Midbrain (tissue), 1 donor: ENCODE results near the gene SLC10A6.
"Not testable (repeated sequence)": the region's sequence is repeated elsewhere in the genome, so short reads cannot be mapped to it uniquely, and the experiment has no call there.

Experiments used
- DNase-seq: peaks from one replicate; lab custom pipeline; 2025; lab: John Stamatoyannopoulos, UW

The SLC10A6 gene

DNA sequence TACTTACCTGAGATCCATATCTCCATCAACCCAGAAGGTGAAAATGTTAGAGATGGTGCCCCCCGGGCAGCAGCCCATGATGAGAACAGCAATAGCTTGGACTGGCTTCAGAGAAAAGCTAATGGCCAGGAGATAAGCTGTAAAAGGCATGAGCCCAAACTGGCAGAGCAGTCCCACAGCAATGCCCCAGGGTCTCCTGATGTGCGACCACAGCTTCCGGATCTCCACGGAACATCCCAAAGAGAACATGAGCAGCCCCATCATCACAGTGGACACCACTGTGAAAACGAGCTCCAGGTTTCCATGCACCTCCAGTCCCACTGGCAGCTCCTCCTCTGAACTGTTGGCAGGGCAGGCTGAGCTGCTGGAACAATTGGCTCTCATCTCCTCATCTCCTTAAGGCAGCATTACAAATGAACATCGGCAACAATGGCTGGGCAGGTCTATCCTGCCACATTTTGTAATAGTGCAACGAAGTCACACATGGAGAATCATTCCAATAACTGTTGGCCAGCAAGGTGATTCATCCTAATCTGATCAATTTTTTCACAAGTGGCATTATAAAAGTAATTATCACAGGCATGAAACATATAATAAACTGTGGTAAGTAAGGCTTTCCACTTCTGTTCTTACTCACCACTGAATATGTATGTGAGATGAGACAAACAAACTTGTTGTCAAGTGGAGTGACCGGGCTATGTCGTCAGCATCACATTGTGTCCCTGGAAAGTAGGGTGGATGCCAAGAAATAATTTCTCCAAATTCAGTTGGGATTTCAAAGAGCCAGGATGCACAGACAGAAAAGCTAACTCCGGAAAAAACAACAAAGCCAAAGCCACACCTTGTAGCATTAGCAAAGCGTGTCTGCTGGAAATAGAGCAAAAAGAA, at the start of gene SLC10A6:
Gene SLC10A6 (minus strand): TSS at position 653 of the 888 bp plus-strand sequence. CDS start 269 bp downstream, at position 384.
- peak; percentile 8 for DNase-seq

GRCh38 chr4:86898562-86898961, 49.4 kb upstream of the SLC10A6 start:
- DNase-seq, result no peak

DNA sequence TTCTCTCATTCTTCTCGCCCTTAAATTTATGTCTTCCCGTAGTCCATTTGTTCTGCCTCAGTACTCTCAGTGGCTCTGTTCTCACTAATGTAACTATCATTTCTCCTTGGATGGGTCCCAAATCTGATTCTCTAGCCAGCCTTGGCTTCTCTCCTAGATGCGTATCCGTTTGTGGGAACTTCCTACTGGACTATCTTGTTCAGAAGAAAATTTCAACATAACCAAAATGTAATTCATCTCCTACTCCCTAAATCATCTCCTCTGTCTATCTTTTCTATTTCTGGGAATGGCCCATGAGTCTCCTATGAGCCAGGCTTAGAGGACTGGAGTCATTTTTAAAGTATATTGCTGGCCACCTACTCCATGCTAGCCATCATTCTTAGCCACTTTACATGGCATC, 47.4 kb upstream of the SLC10A6 start:
- DNase-seq, result no peak

DNA sequence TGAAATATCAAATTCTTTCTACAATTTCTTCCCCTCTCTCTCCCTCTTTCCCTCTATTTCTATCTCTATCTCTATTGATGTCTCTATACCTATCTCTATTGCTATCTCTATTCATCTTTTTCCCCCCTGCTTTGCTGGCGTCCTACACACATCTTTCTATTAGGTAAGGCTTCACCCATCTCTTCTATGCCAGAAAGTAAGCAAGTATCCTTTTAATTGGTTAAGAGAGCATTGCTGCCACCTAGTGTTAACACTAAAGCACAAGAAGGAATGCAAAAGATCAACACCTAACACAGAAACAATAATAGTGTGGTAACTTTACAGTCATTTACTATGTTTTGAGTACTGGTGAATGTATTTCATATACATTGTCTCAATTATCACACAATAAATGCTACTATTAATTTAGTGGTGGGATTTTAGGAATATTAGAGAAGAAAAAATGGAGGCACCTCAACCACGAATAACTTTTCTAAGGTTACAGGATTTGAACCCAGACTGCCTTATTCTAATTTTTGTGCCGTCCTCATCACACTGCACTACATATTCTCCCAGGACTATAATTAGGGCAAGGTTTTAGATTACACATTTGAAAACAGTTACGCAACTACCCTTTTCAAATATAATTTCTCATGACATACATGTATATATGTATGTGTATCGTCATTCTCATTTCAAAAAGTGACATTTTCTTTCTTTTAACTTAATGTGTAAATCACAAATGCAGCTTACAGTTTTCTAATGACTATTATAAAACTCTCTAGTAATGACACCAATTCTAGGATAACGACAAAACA, 46.7 kb upstream of the SLC10A6 start:
- DNase-seq, result peak; percentile 77

GRCh38 chr4:86894455-86894854, 45.3 kb upstream of the SLC10A6 start:
- no peak for DNase-seq

GRCh38 chr4:86893136-86893535, 44.0 kb upstream of the SLC10A6 start:
- DNase-seq, result no peak

DNA sequence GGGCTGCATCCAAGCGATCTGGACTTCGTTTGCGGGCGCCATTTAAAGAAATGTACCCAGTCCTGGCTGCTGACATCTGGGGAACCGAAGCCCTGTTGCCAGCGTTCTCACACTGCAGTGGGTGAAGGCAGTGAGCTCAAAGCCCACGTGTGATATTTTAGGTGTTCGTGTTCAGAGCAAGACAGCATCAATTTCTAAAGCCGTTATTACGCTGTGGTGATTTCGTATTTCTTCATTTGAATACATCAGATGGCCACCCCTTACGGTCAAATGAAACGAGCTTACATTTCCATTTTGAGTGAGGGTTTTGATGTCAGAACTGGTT, 43.4 kb upstream of the SLC10A6 start:
- DNase-seq, result peak; percentile 39

DNA sequence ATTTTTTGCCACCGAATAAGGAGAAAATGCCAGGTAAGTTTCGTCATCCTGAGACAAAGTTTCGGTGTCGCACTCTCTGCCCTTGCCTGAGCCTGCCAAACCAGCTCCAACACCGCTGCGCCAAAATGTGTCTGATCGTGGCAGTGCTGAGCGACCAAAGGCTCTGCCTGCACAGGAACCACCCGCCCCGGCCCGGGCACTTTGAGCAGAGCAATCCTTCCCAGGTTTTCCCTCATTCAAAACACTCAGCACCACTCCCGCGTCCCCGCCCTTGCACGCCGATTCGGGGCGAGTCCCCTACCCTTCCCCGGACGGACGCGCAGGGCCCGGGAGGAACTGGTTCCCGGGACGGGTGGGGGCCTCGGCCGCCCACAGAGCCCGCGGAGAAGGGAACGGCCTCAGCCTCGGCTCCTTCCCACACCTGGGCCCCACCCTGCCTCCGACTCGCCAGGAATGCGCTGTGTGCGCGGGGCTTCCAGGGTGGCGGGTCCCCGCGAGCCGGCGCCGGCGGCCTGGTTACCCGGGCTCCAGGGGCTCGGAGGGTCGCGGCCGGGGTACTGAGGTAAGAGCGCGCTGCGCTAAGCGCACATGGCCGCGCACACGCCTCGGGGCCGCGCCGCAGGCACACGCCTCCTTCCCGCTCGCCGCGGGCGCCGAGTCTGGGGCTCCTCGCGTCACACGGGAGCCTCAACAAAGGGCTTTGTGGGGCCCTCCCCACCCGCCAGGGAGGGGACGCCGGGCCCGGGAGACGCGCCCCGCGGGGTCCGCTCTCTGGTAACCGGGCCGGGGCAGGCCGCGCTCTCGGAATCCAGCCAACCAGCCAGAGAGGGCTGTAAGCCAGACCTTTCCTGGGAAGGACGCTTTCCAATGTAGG, 42.8 kb upstream of the SLC10A6 start, which contains the start of gene C4orf36:
Gene C4orf36 (minus strand): TSS at position 661 of the 874 bp plus-strand sequence. CDS start 902 bp downstream, outside the sequence.
- peak; percentile 44 for DNase-seq

GRCh38 chr4:86890790-86891189, 41.6 kb upstream of the SLC10A6 start:
- DNase-seq, result no peak

- DNase-seq, result no peak
These were observed 30.5 kb upstream of the SLC10A6 start for GRCh38 chr4:86879641-86880040.

- DNase-seq, result no peak
These were observed 29.5 kb upstream of the SLC10A6 start for GRCh38 chr4:86878640-86879039.

DNA sequence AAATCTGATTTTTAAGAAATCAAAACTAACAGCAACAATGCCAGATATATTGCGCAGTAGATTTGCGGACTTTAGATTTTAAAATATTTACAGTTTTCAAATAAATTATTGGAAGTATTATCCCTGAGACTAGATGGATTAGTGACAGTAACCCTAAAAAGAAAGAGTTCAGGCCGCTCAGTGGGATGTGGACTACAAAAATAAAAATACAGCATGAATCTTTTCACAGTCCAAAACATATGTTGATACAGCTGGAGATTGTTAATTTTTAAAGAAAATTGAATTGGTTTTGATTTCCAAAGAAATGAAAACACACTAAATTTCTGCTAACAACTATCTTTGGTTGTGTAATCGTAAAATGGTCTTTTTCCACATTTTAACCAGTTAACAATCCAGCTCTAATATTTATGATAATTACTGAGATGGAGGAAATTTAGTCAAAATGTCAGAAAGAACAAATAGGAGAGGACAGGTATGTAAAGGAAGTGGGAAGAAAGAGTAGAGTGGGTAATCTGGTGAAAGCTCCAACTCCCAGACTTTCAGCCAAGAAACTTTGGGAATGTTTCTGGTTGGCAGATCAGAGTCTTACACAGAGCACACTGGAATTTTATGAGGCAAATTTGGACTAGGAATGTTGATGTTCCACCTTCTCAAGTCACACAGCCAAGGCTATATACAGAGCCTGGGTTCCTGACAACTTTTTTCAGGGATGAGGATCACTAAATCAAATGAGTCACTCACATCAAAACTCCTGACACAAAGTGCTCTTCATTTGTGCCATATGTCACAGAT, 27.9 kb upstream of the SLC10A6 start:
- no peak for DNase-seq

- DNase-seq, result not testable (repeated sequence)
These were observed 26.3 kb upstream of the SLC10A6 start for GRCh38 chr4:86875436-86875835.

GRCh38 chr4:86872135-86872534, 23.0 kb upstream of the SLC10A6 start:
- no peak for DNase-seq

DNA sequence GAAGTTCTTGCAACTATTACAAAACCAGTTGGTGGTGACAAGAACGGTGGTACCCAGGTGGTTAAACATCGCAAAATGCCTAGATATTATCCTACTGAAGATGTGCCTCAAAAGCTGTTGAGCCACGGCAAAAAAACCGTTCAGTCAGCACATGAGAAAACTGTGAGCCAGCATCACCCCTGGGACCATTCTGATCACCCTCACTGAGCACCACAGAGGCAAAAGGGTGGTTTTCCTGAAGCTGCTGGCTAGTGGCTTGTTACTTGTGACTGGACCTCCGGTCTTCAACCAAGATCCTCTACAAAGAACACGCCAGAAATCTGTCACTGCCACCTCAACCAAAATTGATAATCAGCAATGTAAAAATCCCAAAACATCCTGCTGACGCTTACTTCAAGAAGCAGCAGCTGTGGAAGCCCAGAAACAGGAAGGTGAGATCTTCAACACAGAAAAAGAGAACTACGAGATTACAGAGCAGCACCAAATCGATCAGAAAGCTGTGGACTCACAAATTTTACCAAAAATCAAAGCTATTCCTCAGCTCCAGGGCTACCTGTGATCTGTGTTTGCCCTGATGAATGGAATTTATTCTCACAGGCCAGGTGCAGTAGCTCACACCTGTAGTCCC, 21.4 kb upstream of the SLC10A6 start:
- DNase-seq, result no peak

DNA sequence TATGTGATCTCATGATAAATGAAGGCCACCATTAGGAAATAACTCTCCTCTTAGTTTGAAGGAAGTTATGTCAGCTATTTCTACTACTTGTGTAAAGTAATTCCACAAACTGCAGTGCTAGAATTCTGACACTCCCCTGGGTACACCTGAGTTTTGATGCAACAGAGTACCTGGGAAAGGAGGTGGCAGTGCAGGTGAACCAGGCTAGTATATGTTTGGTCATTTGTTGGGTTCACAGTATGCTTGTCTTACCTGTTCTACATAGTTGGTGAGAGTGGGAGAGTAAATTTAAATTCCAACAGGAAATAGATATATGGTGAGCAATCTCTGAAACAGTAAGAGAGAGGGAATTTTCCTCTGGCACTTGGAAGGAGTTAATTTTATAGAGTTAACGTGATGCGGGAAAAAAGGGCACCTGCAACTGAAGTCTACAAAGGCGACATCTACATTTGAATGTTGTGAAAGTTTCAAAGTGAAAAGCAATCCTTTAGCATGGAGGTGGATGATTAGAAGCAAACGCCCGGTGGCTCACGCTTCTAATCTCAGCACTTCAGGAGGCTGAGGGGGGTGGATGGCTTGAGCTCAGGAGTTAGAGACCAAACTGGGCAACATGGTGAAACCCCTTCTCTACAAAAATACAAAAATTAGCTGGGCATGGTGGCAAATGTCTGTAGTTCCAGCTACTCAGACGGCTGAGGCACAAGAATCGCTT, 8.3 kb upstream of the SLC10A6 start:
- no peak for DNase-seq

DNA sequence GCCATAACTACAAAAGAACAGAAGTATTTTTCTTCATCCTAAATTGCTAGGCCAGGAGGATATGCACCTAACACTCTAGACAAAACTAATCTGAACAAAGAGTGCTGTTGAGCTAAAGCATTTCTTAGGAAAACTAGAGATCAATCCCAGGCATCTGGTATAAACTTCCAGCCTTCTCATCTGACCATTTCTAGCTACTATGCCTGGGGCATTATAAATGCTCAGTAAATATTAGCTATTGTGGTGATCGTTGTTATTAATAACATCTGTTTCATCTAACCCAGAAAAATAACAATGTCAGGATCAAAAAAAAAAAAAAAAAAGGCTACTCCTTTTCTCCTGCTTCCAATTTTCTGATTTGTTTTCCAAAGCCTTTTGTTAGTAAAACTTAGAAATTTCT, 7.7 kb upstream of the SLC10A6 start:
- no peak for DNase-seq

- DNase-seq, result no peak
These were observed 6.4 kb upstream of the SLC10A6 start for GRCh38 chr4:86855572-86855971.

GRCh38 chr4:86853209-86853608, 4.0 kb upstream of the SLC10A6 start:
- no peak for DNase-seq

- DNase-seq, result no peak
These were observed 1.0 kb downstream of the SLC10A6 start for GRCh38 chr4:86848136-86848535.
